ENCODE measurements around the gene MIER2. TPM values are rescaled to one million over a fixed set of nuclear protein-coding genes. Genes with fewer than 3 reads are reported as not detected.

MIER2 gene
- total RNA-seq, 4 donors from 2014 or later: 2.4 to 16.0 (median 9.2) TPM

DNA sequence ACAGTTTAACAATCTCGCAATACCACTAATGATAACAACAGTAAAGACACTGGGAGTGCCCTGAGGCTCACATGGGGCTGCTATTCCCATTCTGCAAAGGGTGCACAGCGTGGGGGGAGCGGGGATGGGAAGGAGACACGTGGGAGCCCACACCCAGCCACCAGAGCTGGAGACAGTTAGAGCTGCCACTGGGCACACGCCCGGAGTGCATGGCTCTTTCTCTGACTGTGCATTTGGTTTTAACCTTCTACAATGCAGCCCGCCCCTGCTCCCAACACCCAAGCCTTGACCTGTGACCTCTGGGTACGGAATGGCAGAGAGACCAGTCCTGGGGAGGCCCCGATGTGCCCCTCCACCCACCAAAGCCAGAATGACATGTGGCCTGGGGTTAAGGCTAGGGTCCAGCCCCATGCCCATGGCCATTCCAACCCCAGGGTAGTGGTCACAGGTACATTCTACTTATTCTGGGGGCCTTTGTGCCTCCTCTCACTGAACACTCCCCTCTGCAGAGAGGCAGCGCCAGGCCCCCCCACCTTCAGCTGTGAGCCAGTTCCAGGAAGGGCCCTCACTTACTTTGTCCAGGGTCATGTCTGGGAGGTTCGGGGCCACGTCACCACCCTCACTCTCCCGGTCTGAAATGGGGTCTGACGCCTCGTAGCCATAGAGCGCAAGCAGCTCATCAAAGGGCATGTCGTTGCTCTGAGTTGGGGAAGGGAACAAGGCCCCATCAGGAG is 17.1 kb downstream of the MIER2 start:
- TF ChIP-seq CTCF (IDR thresholded peaks at IDR 0.05; ENCODE audit: low read depth): no peak

DNA sequence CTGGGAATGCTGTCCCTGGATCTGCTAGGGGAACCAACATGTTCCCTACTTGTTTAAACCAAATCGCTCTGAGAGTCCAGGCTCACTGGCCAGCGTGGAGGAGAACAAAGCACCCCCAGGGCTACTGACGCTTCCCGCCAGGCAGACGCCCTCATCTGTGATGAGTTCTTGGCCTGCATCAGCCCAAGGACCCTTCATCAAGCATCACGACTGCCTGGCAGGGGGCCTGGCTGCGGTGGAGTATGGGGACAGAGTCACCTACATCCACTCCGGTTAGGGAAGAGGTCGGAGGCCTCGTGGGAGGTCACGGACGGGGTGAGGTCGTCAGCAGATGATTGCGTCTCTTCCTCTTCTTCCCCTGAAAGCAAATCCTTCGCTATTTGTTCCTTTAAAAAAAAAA is 17.7 kb downstream of the MIER2 start:
- TF ChIP-seq CTCF (IDR thresholded peaks at IDR 0.05; ENCODE audit: low read depth): no peak

GRCh38 chr19:325937-326565 is 18.5 kb downstream of the MIER2 start:
- no peak for TF ChIP-seq CTCF (IDR thresholded peaks at IDR 0.05; ENCODE audit: low read depth)

GRCh38 chr19:325173-325936 is 19.2 kb downstream of the MIER2 start:
- no peak for TF ChIP-seq CTCF (IDR thresholded peaks at IDR 0.05; ENCODE audit: low read depth)

DNA sequence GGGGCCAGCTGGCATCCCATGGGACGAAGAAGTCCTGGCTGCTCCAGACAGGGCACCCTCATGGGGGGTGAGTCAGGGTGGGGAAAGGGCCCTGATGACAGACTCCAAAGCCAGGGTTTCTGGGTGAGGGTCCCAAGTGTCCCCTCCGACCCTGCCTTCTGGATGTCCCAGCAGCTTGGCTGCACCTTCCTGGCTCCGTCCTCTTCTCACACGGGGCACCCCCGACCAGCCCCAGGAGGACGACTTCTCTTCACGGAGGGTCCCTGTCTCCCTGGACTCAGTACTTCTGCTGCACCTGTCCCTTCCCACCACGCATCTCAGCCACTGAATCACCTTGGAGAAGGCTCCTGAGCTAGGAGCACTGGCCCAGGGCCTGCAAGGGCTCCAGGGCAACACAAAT is 19.9 kb downstream of the MIER2 start:
- TF ChIP-seq CTCF (IDR thresholded peaks at IDR 0.05; ENCODE audit: low read depth): no peak

DNA sequence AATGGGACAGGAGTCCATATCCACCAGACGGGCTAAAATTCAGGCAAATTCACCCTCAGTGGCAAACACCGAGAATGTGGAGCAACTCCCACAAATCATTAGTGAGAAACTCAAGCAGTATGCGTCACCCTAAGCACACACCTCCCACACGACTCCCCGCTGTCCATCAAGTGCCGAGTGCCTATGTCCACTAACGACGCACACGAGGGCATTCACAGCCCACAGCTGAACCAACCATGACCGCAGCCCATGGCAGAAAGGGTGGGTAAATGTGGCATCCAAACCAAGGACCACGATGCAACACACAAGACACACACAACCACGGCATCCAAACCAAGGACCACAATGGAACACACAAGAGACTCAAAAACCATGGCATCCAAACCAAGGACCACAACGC is 22.0 kb downstream of the MIER2 start:
- TF ChIP-seq CTCF (IDR thresholded peaks at IDR 0.05; ENCODE audit: low read depth): no peak

- TF ChIP-seq CTCF (IDR thresholded peaks at IDR 0.05; ENCODE audit: low read depth): no peak
These were observed 26.2 kb downstream of the MIER2 start for GRCh38 chr19:318509-318774.

Data from subcutaneous adipose tissue (tissue), 4 donors.